NT2/D1 (cell line): ENCODE measurements around the gene CCDC92.

Source experiments
- YY1 ChIP-seq: IDR thresholded peaks from 2 replicates; pipeline ENCODE4 v1.6.1; 2011; ENCODE audit not compliant: insufficient read length, insufficient read depth
- ZNF274 ChIP-seq: IDR thresholded peaks from 2 replicates; pipeline ENCODE4 v1.6.1; 2011; ENCODE audit warnings: mild to moderate bottlenecking, low read depth, low read length

GRCh38 chr12:123902821-123903220 lies 69.8 kb downstream of the CCDC92 start:
- no peak for TF ChIP-seq ZNF274
- TF ChIP-seq YY1, result no peak
